Spinal cord (tissue), 10 donors: ENCODE measurements around the gene SLC26A1. TPM values are rescaled to one million over a fixed set of nuclear protein-coding genes. Genes with fewer than 3 reads are reported as not detected.

Experiments used
- DNase-seq, 6 donors: peaks; one replicate each; pipeline versions ENCODE4 v3.0.0 to v3.0.0-alpha.2; 2013 to 2015; ENCODE audit warnings: low spot score in 6 of 6, low read depth in 4 of 6
- H3K27ac ChIP-seq: one replicate; pipeline ENCODE4 v1.5.1; 2013; ENCODE audit warnings: low read depth, low read length, control low read depth
- H3K27me3 ChIP-seq: one replicate; pipeline ENCODE4 v1.6.1; 2013; ENCODE audit warnings: low read length; ENCODE audit not compliant: control insufficient read depth, insufficient read depth
- H3K36me3 ChIP-seq: one replicate; pipeline ENCODE4 v1.6.1; 2013; ENCODE audit warnings: low read length; ENCODE audit not compliant: control insufficient read depth, insufficient read depth
- H3K4me1 ChIP-seq: one replicate; pipeline ENCODE4 v1.6.1; 2013; ENCODE audit warnings: low read length; ENCODE audit not compliant: control insufficient read depth, insufficient read depth
- H3K4me3 ChIP-seq: one replicate; pipeline ENCODE4 v1.5.1; 2013; ENCODE audit warnings: low read depth, low read length, control low read depth
- H3K9me3 ChIP-seq: one replicate; pipeline ENCODE4 v1.6.1; 2013; ENCODE audit warnings: low read length; ENCODE audit not compliant: control insufficient read depth, insufficient read depth
- WGBS: methylation state at CpG from one replicate; pipeline ENCODE4 v1.1.5; 2013; ENCODE audit warnings: missing lambda C conversion rate; ENCODE audit not compliant: insufficient coverage; 5-methylcytosine and 5-hydroxymethylcytosine counted together
- polyA plus RNA-seq, 2 donors: library from polyadenylated mRNA; unstranded; fragments of 120-200 nt; gene quantifications; one replicate each; pipeline ENCODE4 v1.2.1, GENCODE V29; 2013; ENCODE audit not compliant: insufficient read length in 2 of 2
- total RNA-seq, 2 donors: library from RNA; depleted of rRNA in 1 of 2; stranded (reverse); fragments of 120-200 nt in 1 of 2; fragments of >200 nt in 1 of 2; gene quantifications; one replicate each; pipeline versions ENCODE4 v1.2.3 to v1.2.4, GENCODE V29; 2013 to 2014
- donor health status: healthy.

SLC26A1 gene
- total and polyA plus RNA-seq, 4 donors = 0.79 to 9.5 (median 5.2) TPM

GRCh38 chr4:971666-972500 lies 21.3 kb downstream of the SLC26A1 start:
- 62% methylated on average over 24 of the region's 24 CpGs for WGBS
- DNase-seq = no peak
- Histone ChIP-seq H3K4me1 (peaks cover 37% of the 10 kb centered on the region), H3K27ac (no peak overlapping the region), H3K36me3 (peaks cover 35% of the 10 kb centered on the region), H3K27me3 (peaks cover 7% of the 10 kb centered on the region), H3K4me3 (peak overlapping the region; percentile 50), H3K9me3 (no peaks in the 10 kb centered on the region)

GRCh38 chr4:970854-971520 lies 22.2 kb downstream of the SLC26A1 start:
- Histone ChIP-seq H3K4me3 (no peak overlapping the region), H3K4me1 (peaks cover 37% of the 10 kb centered on the region), H3K27me3 (peaks cover 7% of the 10 kb centered on the region), H3K27ac (no peak overlapping the region), H3K36me3 (peaks cover 44% of the 10 kb centered on the region), H3K9me3 (no peaks in the 10 kb centered on the region)
- WGBS = 73% methylated on average over 16 of the region's 17 CpGs
- DNase-seq = no peak

- H3K27ac ChIP-seq = no peak overlapping the region
- H3K9me3 ChIP-seq = no peaks in the 10 kb centered on the region
- peaks cover 7% of the 10 kb centered on the region for H3K27me3 ChIP-seq
- whole genome bisulfite sequencing = 75% methylated on average over 20 of the region's 25 CpGs
- H3K4me3 ChIP-seq = no peak overlapping the region
- DNase-seq = no peak
- H3K4me1 ChIP-seq = peaks cover 37% of the 10 kb centered on the region
- H3K36me3 ChIP-seq = peaks cover 52% of the 10 kb centered on the region
These were observed 23.0 kb downstream of the SLC26A1 start for GRCh38 chr4:970046-970745.

- DNase-seq = no peak
- H3K9me3 ChIP-seq = no peaks in the 10 kb centered on the region
- no peak overlapping the region for H3K27ac ChIP-seq
- no peak overlapping the region for H3K4me3 ChIP-seq
- H3K27me3 ChIP-seq = peaks cover 7% of the 10 kb centered on the region
- H3K36me3 ChIP-seq = peaks cover 66% of the 10 kb centered on the region
- 78% methylated on average over 19 of the region's 23 CpGs for WGBS
- peaks cover 37% of the 10 kb centered on the region for H3K4me1 ChIP-seq
These were observed 24.4 kb downstream of the SLC26A1 start for GRCh38 chr4:968621-969394.

- 11% methylated on average over 19 of the region's 24 CpGs for WGBS
- Histone ChIP-seq H3K9me3 (no peaks in the 10 kb centered on the region), H3K4me1 (peaks cover 37% of the 10 kb centered on the region), H3K36me3 (peaks cover 72% of the 10 kb centered on the region), H3K4me3 (no peak overlapping the region), H3K27ac (no peak overlapping the region), H3K27me3 (peaks cover 7% of the 10 kb centered on the region)
- no peak for DNase-seq
These were observed 25.0 kb downstream of the SLC26A1 start for GRCh38 chr4:968221-968620.

GRCh38 chr4:967113-968104 lies 25.8 kb downstream of the SLC26A1 start:
- H3K36me3 ChIP-seq = peaks cover 80% of the 10 kb centered on the region
- peaks cover 32% of the 10 kb centered on the region for H3K4me1 ChIP-seq
- no peak overlapping the region for H3K27ac ChIP-seq
- H3K27me3 ChIP-seq = peaks cover 7% of the 10 kb centered on the region
- 23% methylated on average over 65 of the region's 76 CpGs for WGBS
- peak in 1 of 6 donors; percentile 29 for DNase-seq
- H3K9me3 ChIP-seq = no peaks in the 10 kb centered on the region
- H3K4me3 ChIP-seq = no peak overlapping the region

GRCh38 chr4:966266-967112 lies 26.7 kb downstream of the SLC26A1 start:
- no peaks in the 10 kb centered on the region for H3K9me3 ChIP-seq
- peaks cover 23% of the 10 kb centered on the region for H3K4me1 ChIP-seq
- H3K27ac ChIP-seq = no peak overlapping the region
- WGBS = 88% methylated on average over 44 of the region's 48 CpGs
- peaks cover 7% of the 10 kb centered on the region for H3K27me3 ChIP-seq
- no peak overlapping the region for H3K4me3 ChIP-seq
- peaks cover 85% of the 10 kb centered on the region for H3K36me3 ChIP-seq
- no peak for DNase-seq

GRCh38 chr4:965766-966134 lies 27.5 kb downstream of the SLC26A1 start:
- no peak overlapping the region for H3K27ac ChIP-seq
- peaks cover 85% of the 10 kb centered on the region for H3K36me3 ChIP-seq
- peaks cover 16% of the 10 kb centered on the region for H3K4me1 ChIP-seq
- no peaks in the 10 kb centered on the region for H3K9me3 ChIP-seq
- 87% methylated on average over 21 of the region's 21 CpGs for WGBS
- H3K4me3 ChIP-seq = no peak overlapping the region
- H3K27me3 ChIP-seq = peaks cover 7% of the 10 kb centered on the region
- no peak for DNase-seq
